T-helper 2 cell treated with Interferon-gamma antibody and Interleukin-4, amounts not matched to agents 100 ng/mL and 5 ng/mL, for 36 hours (primary cell): Measurements from ENCODE around the gene USP25. TPM values are rescaled to one million over a fixed set of nuclear protein-coding genes. Genes with fewer than 3 reads are reported as not detected.

ENCODE experiments used
- intact Hi-C: fragments of 100-400 bp; cut with micrococcal nuclease; formaldehyde crosslinking; loops from one replicate; pipeline ENCODE4 v1.15.1; 2023
- total RNA-seq: library from RNA; stranded (reverse); gene quantifications from 2 replicates; pipeline ENCODE4 v1.2.3, GENCODE V29; 2022

The USP25 gene
- total RNA-seq, 1 donor from 2014 or later: 44.1 TPM

DNA sequence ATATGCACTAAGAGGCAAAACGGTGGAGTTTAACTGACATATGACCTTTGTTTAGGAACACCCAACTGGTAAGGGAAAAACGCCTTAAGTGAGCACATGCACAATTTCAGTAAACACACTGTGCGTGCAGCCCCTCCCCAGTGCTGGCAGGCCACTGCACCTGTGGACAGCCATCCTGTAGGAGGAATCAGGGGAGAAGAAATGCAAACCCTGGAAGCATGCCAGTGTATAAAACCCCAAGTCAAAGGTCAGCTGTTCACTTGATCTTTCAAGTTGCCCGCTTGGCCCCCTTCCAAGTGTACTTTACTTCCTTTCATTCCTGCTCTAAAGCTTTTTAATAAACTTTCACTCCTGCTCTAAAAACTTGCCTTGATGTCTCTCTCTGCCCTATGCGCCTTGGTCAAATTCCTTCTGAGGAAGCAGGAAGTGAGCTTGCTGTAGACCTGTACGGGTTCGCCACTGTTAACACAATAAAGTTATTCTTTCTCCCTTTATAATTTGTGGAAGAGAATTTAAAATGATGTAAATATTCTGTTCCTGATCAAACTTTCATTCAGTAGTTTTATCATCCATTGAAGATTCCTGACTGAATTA is 31.8 kb downstream of the USP25 start:
- intact Hi-C loops: no loop called here

DNA sequence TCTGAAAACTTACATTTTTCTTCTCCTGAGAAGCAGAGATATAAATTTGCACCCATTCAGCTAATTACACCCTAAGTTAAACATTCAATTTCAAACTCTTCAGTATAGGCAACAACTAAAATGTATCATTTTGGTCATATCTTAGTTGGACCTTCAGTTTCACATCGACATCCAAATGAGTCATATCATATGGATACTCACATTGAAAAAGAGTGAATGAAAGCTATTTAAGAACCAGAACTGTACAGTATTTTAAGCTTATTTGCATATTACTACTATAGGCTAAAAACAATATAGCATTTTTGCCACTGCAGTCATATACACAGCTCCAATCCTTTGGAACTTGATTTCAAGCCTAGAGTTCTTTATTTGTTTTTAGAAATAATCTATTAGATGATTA is 33.6 kb downstream of the USP25 start:
- intact Hi-C loops: no loop called here

DNA sequence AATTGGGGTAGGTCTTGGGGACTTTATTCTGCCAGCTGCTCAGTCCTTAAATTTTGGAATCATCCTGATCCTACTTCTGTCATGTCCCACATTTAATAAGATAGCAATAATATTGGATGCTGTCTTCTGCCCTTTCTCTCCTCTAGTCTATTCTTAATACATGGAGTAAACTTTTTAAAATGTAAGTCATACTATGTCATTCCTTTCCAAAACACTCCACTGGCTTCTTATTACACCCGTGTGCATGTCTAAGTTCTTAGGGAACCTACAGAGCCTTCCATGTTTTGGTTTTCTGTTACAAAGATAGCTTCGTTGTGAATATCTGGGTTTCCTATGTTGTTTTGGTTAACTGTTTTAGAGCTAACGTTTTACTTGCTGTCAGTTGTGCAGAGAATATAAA is 35.1 kb downstream of the USP25 start:
- intact Hi-C loops: loop anchor here (5.0 kb wide), 1 partner anchor 33 kb away; no protein-coding TSS in a partner anchor

GRCh38 chr21:15766952-15767603 is 37.3 kb downstream of the USP25 start:
- intact Hi-C loops: loop anchor here (5.0 kb wide), 1 partner anchor 35 kb away; no protein-coding TSS in a partner anchor

- intact Hi-C loops: loop anchor here (5.0 kb wide), 1 partner anchor 36 kb away; no protein-coding TSS in a partner anchor
Measured at GRCh38 chr21:15768045-15768601, 38.3 kb downstream of the USP25 start.

GRCh38 chr21:15768853-15769252 is 39.1 kb downstream of the USP25 start:
- intact Hi-C loops: loop anchor here (5.0 kb wide), 1 partner anchor 37 kb away; no protein-coding TSS in a partner anchor

DNA sequence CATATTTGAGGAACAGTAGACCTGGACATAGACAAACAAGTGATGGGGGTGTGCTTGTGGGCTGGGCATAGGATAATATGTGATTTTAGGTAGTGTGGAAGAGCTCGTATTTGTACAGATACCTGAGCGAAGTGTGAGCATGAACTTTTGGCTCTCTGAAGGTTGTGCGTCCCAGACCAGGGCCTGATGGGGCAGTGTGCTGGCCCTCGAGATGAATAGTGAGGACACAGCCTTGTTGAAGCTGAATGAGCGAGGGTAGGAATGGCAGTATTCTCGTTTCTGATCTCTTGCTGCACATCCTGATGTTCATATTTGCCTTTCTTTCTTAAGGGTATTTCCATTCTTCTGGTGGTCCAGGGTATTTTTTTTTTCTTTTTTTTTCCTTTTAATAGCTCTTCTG is 41.5 kb downstream of the USP25 start:
- intact Hi-C loops: no loop called here

- intact Hi-C loops: no loop called here
Measured at GRCh38 chr21:15772654-15773053, 42.9 kb downstream of the USP25 start.

DNA sequence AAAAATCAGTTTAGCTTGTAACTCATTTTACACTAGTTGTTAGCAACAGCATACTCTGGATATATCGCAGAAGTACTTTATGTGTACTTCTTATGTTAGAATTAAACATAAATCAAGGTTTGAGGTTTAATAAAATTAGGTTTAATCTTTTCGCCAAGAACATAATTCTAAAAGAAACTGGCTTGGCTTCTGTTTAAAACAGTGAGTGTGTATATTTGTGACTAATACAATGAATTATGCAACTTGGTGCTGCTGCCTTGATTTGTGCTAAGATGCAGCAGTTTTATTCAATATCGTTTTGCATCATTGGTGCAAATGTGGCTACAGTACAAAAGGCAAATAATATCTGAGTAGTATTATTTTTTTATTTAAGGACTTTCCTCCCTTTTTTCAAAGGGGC is 44.8 kb downstream of the USP25 start:
- intact Hi-C loops: no loop called here

- intact Hi-C loops: no loop called here
Measured at GRCh38 chr21:15775291-15775690, 45.5 kb downstream of the USP25 start.

DNA sequence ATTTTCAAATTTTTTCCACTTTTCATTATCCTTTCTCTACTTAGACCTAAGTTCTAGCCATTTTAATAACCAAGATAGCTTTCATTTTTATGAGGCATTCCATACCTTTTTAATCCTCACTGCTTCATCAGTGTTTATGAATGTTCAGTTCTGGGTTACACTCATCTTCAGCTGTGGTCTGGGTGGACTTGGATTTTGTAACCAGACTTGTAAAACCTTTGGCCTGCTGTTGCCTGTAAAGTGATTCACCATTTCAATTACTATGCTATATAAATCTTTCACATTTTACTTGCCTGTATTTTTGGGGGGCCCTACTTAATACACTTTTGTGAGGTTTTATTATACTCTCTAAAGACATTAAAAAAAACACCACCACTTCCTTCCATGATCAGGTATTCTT is 46.2 kb downstream of the USP25 start:
- intact Hi-C loops: no loop called here

- intact Hi-C loops: no loop called here
Measured at GRCh38 chr21:15776818-15777217, 47.0 kb downstream of the USP25 start.

- intact Hi-C loops: no loop called here
Measured at GRCh38 chr21:15781986-15782385, 52.2 kb downstream of the USP25 start.

DNA sequence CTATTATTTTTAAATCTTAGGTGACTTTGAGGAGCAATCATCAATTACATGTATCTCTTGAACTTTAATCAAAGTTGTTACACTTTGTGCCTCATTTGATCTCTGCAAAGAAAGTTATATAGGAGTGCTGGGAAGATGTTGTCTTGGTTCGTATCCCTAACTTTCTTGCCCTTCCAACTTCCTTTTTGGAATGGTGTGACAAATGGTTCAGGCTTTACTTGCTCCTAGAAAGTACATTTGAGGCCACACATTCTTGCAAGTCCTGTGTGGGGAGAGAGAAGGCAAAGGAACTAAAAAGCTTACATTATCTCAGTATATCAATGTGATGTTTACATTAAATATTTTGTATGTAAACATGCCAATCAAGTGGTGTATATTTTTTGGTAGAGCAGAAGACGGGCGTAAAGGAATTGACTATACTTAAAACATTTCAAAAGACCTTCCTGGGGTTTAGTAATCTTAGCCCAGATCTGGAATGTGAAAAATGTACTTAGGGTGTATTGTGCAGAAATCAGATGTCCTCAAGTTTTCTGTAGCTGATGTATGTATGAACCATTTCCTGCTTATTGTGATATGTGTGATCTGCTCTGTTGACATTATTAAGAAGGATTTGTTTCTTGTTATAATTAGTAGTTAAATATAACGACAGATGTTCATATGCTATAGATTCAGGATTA is 59.2 kb downstream of the USP25 start:
- intact Hi-C loops: no loop called here

GRCh38 chr21:15793109-15793508 is 63.3 kb downstream of the USP25 start:
- intact Hi-C loops: no loop called here

GRCh38 chr21:15793550-15794235 is 63.9 kb downstream of the USP25 start:
- intact Hi-C loops: no loop called here

- intact Hi-C loops: no loop called here
Measured at GRCh38 chr21:15794277-15794912, 64.6 kb downstream of the USP25 start.

DNA sequence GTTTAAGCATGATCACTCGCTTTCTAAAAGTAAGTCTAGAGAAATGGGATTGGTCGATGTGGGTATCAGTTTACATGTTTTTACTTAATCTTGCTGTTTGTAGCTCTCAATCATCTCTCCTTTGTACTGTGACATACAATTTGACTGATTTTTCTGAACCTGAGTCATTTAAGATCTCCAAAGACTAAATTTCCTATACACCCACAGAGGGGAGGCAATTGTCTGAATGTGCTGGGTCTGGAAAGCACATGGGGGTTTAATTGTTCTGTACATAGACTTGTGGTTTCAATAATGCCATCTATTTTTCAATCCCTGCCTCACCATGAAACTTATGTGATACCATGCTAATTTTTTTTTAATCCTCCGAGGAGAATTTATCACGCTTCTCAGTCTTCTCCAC is 65.8 kb downstream of the USP25 start:
- intact Hi-C loops: loop anchor here (5.0 kb wide), 1 partner anchor 63 kb away; no protein-coding TSS in a partner anchor

GRCh38 chr21:15797577-15798363 is 68.0 kb downstream of the USP25 start:
- intact Hi-C loops: loop anchor here (5.0 kb wide), 1 partner anchor 65 kb away; no protein-coding TSS in a partner anchor

GRCh38 chr21:15801352-15801863 is 71.6 kb downstream of the USP25 start:
- intact Hi-C loops: no loop called here
